NCI-H345 treated with DMSO at 0.1 percent for 48 hours (cell line): ENCODE data around the gene AGAP3.

ENCODE experiments used
- DNase-seq: peaks from one replicate; lab custom pipeline; 2025; ENCODE audit not compliant: unreplicated experiment; lab: John Stamatoyannopoulos, UW

AGAP3 gene

DNA sequence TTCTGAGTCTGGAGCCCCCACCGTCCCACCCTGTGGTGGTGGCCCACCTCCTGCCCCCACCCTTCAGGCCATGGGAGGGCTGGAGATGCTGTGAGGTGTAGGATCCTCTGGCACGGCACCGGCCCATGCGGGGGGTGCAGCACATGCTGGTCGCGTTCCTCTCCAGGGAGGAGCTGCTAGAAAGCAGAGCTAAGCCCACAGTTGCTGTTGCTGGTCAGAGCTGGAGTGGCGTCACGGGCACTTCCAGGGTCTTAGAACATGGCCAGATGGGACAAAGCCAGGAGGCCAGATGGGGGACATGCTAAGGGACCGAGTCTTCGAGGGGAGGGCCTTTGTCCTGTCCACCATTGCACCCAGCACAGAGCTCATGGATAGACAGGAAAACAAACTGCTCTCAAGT, 21.6 kb downstream of the AGAP3 start:
- no peak for DNase-seq

DNA sequence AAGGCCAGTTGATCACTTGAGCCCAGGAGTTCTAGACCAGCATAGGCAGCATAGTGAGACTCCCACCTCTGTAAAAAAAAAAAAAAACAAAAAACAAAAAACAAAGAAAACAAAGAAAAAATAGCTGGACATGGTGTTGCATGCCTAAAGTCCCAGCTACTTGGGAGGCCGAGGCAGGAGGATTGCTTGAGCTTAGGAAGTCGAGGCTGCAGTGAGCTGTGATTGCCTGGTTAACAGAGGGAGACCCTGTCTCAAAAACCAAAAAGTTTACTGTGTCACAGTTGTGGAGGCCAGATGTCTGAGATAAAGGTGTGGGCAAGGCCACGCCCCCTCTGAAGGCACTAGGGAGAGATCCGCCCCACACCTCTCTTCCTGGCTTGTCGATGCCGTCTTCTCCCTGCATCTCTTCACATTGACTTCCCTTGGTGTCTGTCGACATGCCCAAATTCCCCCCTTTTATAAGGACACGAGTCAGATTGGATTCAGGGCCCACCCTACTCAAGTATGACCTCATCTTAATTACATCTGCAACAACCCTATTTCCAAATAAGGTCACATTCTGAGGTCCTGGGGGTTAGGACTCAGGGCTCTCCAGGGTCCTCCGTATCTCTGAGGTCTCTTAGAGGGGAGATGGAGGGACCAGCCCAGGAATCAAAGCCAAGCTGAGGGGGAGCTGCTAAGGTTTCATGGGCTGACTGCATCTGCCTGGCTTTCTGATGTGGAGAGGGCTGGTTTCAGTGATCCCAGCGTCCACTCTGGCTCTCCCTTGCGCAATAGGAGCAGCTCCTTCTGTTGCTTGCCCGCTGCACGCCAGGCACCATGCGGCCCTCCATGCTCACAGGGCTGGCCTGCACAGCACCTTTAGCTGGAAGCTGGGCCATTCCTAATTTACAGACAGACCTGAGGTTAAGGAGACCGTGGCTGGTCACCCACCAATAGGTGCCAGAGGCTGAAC, 23.1 kb downstream of the AGAP3 start:
- DNase-seq, result no peak

DNA sequence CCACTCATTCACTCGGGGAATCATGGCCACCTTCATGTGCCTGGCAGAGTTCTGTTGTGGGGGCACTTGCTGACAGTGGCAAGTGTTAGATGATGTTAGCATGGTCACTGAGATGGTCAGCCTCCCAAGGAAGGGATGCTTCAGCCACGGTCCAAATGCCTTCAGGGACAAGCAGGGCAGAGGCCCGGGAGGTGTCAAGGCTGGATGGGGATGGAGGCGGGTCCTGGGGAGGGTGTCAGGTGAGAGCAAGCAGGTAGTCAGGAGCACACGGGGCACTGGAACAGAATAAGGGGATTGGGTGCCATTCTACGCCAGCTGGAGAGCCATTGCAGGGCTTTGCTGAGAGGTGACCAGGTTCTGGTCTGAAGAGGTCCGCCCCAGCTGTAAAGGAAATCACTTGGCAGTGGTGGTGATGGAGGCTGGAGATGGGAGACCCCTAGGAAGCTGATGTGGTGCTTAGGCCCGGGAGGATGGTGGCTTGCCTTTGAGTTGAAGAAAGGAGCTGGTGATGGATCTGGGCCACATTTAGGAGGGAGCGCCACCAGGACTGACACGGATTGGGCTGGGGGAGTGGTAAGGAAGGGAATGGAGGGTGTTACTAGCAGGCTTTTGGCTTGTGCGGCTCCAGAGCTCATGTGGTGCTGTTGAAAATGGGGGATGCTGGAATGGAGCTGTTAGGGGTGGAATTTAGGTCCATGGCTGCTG, 24.1 kb downstream of the AGAP3 start:
- DNase-seq, result no peak

DNA sequence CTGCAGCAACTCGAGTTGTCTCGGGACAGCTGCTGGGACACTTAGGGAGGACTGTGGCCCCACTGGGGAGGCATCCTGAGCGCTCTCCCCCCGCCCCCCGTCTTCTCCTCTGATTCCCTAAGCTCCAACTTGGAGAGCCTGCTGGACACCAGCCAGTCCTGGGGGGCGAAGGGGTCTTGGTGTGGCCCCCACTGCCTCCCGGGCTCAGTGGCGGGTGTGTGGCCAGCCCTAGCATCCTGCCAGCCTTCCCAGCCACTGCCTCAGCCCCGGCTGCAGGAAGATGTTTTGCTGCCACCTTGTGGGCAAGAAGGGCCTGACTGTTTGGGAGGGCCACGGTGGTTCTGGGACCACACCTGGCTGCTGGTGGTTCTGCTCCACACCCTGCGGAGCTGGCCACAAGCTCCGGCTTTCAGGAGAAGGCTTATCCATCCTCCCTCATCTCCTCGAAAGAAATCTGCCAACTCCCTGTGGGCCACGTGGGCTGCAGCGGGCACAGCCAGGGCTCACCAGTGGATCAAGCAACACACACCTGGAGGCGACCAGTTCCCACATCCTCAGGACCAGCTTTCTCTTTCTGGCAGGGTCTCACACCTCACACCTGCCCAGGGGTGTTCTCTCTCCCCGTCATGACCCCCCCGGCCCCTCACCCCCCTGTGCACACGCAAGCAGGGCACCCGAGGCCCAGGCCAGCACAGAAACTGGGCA, 24.8 kb downstream of the AGAP3 start:
- DNase-seq, result peak; percentile 17

DNA sequence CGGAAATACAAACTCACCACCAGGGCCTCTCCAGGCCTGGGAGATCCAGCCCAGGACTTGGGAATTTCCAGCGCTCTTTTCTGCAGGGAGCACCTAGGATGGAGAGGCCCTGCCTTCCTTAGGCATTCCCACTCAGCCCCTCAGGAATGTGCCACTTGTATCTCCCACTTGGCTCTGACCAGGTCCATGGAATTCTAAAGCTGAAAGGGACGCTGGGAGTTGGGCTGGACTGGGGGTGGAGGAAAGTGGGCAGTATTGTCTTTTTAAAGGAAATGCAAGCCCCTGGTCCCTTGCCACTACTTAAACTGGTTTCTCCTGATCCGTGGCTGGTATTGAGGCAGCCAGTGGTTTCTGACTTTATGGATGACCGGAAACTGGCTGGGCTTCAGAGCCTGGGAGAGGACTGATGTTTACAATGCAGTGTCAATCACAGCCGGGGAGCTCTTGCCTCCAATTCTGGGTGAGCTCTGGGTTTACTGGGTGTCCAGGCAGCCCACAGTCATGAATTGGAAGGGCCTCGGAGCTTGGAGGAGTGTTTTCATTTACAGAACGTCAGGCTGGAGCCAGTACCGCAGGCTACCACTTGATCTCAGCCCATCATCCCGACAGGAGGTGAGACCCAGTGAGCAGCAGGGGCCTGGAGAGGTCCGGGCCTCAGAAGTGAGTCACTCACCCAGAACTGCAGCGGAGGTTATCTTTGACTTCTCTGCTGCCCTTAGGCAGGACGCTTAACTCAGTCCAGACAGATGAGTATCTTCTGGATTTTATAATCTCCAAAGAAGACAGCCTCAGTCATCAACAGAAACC, 27.3 kb downstream of the AGAP3 start:
- DNase-seq, result no peak

DNA sequence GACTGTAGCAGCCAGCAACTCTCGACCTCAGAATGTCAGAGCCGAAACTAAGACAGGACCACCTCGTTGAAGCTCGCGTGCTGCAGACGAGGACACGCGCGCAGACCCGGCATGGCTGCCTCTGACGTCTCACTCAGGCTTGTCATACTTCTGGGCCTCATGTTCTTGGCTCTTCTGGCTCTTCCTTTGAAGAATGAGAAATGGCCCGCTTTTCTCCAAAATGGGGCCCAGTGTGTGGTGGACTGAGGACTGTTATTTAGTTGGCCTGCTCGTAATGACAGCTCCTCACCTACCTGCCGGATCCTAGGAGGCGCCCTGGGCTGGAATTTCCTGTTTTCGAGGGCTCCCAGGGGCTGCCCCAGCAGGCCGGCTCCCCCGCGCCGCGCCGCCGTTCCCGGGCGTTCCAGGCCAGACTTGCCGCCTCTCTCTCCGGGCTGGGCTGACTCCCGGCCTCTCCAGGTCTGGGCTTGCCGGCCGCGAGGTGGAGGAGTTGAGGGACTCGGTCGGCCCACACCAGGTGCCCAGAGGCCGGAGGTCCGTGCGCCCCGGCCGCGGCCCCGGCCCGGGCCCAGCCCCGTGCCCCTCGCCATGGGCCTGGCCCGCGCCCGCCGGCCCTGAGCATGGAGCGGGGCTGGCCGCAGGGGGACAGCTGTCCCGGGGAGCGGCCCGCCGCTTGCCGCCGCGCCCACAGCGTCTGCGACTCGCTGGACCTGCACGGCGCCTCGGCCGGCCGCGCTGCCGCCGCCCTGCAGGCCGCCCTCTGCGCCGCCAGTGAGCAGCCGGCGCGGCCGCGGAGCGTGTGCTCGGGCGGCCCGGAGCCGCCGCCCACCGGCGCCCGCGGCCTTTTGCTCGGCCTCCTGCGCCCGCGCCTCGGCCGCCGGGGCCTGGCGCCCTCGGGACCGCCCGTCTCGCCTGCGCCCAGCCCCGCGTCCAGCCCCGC, 28.1 kb downstream of the AGAP3 start:
- no peak for DNase-seq

DNA sequence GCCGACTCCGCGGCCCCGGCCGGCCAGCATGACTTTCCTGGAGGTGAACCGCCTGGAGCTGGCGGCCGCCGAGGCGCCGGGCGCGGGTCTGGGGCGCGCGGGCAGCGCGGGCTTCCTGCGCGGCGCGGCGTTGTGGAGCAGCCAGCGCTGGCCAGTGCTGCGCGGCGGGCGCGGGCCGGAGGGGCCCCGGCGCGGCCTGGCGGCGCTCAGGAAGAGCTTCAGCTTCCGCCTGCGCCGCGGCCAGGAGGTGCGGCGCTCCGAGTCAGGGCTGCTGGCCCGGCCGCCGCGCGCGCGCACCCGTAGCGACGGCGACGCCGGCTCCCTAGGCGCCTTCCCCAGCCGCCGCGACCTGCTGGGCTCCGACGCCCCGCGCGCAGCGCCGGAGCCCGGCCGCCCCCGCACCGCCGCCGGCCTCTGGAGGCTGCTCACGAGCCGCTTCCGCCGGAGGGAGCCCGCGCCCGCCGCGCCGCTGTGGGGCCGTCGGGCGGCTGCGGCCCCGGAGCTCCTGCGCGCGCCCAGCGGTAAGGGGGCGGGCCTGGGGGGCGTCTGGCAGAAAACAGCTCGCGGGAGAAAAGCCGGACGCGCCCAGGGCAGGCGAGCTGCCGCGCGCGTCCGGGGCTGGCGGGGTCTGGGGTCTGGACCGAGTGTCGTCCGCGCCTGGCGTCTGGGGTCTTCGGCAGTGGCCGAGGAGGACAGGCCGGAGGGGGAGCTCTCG, 29.0 kb downstream of the AGAP3 start:
- no peak for DNase-seq

DNA sequence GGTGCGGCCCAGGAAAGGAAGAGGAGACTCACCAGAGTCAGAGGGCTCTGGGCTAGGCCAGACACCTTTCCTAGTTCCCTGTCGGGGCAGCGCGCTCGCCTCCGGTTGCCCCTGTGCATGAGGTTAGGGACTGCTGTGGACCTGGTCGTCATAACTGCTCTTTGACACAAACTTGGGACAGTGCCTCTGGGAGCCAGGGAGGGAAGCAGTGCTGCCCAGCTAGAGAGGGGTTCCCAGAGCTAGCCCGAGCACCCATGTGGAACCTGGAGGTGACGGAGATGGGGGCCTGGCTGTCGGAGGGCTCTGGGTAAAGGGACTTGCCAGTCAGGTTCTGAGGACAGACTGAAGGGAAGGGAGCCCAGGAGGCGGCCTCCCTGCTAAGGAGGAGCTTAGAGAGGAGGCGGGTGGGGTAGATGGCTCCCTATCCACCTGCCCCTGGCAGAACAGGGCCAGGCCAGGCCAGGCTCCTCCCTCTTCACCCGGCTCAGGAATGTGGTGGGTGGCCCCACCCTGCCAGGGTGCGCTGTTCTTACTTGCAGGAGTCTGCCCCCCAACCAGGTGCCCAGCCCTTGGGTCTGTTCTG, 29.7 kb downstream of the AGAP3 start:
- DNase-seq, result no peak

DNA sequence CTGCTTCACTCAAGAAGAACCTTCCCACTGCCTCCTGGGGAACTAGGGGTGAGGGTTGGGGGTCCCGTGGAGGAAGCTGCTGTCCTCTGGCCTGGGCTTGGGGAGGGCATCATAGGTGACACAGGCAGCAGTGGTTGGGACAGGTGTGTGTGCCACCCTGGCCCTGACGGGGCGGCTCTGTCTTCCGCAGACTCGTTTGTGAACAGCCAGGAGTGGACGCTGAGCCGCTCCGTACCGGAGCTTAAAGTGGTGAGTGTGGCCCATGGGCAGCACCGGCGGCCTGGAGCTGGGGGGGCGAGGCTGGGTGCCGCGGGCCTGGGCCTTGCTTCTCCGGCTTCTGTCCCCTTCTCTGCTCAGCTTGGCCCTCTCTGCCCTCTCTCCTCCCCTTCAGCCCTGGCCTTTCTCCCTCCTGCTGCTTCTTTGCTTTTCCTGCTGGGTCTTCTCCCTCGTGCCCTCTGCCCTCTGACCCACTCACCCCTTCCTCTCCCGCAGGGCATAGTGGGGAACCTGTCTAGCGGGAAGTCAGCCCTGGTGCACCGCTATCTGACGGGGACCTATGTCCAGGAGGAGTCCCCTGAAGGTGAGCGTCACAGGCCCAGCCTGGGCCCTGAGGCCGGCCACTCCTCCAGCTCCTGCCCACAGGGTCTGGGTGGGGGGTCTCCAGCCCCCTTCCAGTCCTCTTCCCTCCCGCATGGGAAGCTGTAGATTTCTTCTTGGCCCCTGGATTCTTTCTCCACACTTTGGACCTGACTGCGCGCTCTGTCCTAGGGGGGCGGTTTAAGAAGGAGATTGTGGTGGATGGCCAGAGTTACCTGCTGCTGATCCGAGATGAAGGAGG, 30.5 kb downstream of the AGAP3 start:
- DNase-seq, result no peak

DNA sequence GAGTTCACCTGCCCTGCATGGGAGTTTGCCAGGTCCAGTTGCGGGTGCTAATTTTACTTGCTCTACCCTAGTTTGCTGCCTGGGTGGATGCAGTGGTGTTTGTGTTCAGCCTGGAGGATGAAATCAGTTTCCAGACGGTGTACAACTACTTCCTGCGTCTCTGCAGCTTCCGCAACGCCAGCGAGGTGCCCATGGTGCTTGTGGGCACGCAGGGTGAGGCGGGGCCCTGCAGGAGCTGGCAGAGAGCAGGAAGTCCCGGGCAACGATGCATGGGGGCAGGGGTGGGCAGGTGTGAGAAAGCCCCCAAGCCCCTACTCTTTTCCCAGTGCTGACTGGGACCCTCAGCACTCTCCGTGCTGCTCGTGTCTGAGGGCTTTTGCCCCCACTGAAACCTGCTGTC, 31.3 kb downstream of the AGAP3 start:
- DNase-seq, result no peak

DNA sequence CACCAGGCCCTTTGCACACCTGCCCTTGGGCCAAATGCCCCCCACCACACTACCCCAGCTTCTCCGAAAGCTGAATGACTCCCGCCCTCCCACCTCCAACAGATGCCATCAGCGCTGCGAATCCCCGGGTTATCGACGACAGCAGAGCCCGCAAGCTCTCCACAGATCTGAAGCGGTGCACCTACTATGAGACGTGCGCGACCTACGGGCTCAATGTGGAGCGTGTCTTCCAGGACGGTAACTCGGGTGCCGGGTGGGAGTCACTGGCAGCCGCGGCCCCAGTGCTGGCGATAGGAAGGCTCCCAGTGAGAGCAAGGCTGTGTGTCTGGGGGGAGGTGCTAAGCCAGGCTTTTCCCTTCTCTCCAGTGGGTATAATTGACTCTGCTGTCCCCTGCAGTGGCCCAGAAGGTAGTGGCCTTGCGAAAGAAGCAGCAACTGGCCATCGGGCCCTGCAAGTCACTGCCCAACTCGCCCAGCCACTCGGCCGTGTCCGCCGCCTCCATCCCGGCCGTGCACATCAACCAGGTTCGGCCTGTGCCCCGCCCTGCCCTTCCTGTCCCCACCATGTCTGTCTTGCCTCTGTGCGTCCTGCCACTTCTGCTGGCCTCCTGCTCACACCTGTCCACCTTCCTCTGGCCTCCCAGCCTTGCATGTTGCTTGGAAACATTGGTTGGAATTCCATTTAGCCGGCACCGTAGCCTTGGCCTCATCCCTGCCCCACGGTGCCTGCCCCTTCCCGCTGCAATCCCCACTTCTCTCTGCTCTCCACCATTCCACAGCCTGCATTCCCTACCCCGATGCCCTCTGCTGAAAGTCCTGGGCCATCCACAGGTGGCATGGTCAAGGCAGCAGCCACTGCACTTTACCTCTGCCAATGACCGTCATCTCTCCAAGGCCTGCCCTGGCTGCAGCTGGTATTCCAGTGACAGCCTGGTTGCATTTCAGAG, 32.1 kb downstream of the AGAP3 start:
- no peak for DNase-seq

DNA sequence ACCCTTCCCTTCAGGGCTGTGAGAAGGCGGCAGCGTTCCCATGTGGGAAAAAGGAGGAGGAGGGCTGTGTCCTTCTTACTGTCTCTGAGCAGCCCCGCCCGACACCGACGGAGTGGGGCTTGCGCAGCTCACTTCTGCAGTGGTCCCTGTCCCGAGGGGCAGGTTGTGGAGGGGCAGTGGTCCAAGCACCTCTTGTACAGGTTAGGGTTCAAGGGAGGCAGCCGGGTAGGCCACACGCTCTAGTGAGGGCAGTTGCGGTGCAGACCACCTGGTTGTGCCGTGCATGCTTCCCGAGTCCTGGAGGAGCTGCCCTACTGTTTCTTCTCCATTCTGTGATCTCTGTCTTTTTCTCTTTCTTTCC, 32.8 kb downstream of the AGAP3 start:
- no peak for DNase-seq

DNA sequence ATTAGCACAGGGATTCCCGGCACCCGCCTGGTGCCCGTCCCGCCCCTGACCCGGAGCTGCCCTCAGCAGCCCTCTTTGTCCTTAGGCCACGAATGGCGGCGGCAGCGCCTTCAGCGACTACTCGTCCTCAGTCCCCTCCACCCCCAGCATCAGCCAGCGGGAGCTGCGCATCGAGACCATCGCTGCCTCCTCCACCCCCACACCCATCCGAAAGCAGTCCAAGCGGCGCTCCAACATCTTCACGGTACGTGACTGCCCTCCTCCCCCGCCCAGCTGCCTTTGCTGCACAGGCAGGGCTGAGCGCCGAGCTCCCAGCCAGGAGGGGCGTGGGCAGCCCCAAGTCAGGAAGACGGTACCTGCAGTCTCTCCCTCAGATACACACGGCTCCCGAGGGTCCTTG, 33.6 kb downstream of the AGAP3 start:
- DNase-seq, result no peak

DNA sequence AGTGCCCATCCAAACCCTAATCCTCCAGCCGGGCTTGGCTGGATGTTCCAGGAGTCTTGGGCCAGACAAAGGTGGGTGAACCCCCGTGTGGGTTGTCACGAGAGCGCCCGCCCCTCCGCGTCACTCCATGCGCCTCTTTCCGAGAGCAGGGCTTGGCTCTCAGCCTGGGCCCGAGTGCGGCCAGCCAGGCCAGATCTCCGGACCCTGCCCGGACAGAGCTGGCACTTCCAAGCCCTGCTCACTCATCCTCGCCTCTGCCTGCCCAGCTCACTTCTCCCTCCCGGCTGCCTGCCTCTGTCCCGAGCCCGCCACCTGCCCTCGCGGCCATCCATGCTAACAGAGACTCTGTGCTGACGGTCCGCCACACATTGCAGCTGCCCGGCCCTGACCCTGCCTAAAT, 34.6 kb downstream of the AGAP3 start:
- DNase-seq, result no peak

DNA sequence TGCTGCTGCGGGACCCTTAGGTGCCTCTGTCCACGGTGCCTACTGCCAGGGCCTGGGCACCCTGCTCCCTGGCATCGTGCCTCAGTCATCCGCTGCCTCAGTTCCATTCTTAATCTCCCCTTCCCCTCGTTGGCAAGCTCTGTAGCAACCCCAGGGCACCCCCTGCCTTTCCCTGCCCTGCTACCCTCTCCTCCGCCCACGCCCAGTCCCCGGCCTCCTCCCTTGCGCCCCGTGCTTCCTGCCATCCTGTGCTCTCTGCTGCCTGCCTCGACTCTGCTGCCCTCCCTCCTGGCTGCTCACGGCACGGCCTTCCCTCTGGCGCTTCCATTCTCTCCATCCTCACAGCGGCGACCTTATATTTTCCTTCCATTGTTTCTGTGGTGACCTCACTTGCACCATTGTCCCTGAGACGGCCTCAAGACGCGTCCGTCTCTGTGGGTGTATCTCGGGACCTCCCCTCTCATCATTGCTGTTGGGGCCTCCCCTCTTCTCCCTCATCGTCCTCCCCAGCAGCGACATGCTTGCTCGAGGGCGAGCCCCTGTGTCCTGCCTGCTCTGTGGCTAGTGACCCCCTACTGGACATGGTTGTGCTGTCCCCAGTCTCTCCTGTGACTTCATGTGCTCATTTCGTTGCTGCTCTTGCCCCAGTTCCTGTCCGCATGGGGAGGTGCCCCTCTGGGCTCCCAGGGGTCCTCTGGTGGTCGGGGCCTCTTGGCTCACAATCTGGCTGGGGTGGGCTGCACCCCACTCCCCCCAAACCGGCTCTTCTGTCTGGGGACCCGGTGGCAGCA, 35.3 kb downstream of the AGAP3 start:
- no peak for DNase-seq

DNA sequence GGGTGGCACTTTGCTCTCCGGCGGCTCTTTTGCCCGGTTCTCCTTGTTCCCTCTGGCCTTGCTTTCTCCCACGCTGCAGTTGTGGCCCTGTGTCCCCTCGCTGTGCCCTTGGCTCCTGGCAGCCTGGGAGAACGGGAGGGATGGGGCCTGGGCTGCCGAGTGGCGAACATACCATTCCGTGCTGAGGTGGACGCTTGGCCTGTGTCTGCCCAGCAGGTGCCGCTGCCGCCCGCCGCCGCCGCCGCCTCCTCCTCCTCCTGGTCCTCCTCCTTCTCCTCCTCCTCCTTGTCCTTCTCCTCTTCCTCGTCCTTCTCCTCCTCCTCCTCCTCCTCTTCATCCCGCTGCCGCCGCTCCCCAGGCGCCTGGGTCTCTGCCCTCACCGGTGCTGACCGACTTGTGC, 36.0 kb downstream of the AGAP3 start:
- DNase-seq, result no peak
